Measurements from ENCODE around the gene DHRS7B.

Gene DHRS7B

DNA sequence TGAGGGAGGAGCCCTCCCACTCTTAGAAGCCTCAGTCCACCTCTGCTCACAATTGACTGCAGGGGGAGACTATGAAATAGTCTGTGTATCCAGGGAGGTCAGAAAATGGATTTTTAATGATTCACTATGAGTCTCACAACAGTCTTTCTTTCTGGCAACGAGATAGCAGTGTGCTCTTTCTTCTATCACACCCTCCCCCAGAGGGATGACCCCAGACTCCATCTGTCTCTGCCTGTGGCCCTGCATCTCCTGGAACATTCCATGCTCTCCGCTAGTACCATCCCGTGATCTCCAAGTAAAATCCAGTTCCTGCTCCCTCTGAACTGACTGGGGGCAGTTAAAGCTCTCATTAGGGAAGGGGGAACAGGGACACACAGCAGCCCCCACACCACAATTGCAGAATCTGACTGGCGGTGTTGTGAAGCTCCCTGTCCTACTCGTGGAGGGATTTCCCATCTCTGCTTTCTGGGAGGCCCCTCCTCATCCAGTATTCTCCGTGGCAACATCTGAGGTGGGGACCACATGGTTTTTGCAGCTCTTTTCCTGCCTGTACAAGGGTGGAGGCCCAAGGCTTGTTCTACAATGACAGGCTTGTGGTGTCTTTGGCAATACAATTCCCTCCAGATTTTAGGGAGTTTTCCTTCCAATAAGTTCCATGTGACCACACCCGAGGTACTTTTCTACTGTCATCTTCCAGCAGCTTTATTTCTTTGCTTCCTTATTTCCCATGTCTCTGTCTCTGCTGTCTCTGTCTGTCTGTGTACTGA, 107.0 kb downstream of the DHRS7B start:
- H3K9me3 Mint-ChIP-seq = peaks cover 7% of the 10 kb centered on the region
- H3K27ac Mint-ChIP-seq = no peak overlapping the region
- H3K4me3 Mint-ChIP-seq = no peak overlapping the region
- H3K4me1 Mint-ChIP-seq (ENCODE audit: low read depth) = no peaks in the 10 kb centered on the region
- H3K27me3 Mint-ChIP-seq = no peaks in the 10 kb centered on the region
- peaks cover 9% of the 10 kb centered on the region for H3K36me3 Mint-ChIP-seq (ENCODE audit: low read depth)

DNA sequence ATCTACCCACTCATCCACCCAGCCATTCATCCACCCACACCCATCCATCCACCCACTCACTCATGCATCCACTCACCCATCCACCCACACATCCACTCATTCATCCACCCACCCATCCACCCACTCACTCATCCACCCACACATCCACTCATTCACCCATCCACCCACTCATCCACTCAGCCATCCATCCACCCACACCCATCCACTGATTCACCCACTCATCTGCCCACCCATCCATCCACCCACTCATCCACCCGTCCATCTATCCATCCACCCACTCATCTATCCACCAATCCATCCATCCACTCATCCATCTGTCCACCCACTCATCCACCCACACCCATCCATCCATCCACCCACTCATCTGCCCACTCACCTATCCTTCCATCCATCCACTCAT, 109.2 kb downstream of the DHRS7B start:
- H3K27me3 Mint-ChIP-seq = no peaks in the 10 kb centered on the region
- no peak overlapping the region for H3K4me3 Mint-ChIP-seq
- peaks cover 9% of the 10 kb centered on the region for H3K36me3 Mint-ChIP-seq (ENCODE audit: low read depth)
- peak overlapping the region; percentile 68 for H3K27ac Mint-ChIP-seq
- H3K9me3 Mint-ChIP-seq = peaks cover 7% of the 10 kb centered on the region
- no peaks in the 10 kb centered on the region for H3K4me1 Mint-ChIP-seq (ENCODE audit: low read depth)

DNA sequence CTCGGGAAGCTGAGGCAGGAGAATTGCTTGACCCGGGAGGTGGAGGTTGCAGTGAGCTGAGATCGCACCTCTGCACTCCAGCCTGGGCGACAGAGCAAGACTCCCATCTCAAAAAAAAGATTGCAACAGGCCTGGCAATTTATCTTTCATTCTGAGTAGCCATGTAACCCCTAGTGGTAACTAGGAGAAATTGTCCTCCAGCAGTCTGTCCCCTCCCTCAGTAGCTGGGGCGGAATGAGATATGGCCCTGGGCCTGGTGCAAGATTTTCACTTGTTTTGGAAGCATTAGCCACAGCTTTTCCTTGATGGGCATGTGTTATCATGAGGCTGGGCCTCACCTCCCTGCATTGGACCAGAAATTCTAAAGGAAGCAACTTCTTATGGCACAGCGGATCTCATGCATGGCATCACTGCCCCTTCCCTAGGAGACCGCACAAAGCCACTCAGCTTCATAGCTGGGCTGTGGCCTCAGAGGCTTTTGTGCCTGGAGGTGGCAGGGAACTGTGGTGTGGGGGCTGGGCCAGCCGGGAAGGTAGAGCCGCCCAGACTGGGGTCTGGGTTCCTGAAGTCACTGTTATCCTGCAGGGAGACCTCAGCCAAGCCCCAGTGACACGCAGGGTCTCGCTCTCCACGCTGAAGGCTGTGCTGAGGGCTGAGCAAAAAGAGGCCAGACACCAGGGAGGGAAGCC, 113.1 kb downstream of the DHRS7B start:
- Mint-ChIP-seq H3K27ac (no peak overlapping the region), H3K4me3 (no peak overlapping the region), H3K36me3 (ENCODE audit: low read depth) (peaks cover 3% of the 10 kb centered on the region), H3K9me3 (no peaks in the 10 kb centered on the region), H3K4me1 (ENCODE audit: low read depth) (no peaks in the 10 kb centered on the region), H3K27me3 (no peaks in the 10 kb centered on the region)

DNA sequence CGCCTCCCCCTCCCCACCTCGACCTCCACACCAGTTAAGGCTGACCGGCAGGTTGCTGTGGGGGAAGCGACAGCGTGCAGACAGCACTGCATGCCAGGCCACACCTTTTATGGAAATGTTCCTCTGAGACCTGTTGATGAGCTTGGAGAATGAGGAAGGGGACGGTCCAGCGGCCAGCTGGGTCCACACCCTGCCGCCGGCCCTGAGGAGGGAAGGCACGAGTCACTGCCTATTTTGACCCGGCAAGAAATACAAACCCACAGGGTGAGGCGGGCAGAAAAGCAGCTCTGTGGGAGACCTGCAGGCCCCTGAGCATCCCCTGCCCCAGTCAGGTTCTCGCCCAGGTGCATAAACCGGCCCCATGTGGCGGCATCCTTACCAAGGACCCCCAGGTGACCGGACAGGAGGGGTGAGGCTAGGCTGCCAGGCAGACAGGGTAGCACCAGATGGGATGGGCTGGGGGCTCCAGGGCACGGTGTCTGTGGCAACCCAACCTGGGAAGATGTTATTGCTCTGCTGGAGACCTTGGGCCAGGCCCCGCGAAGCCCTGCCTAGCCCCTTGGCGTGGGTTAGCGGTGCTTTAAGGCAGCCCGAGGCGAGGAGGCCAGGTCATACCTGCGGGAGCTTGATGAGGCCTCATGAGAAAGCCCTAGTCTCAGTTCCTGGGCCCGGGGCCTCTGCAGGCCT, 113.7 kb downstream of the DHRS7B start:
- Mint-ChIP-seq H3K36me3 (ENCODE audit: low read depth) (no peaks in the 10 kb centered on the region), H3K9me3 (no peaks in the 10 kb centered on the region), H3K4me3 (no peak overlapping the region), H3K27ac (no peak overlapping the region), H3K27me3 (no peaks in the 10 kb centered on the region), H3K4me1 (ENCODE audit: low read depth) (no peaks in the 10 kb centered on the region)
